ENCODE results near the gene PGGT1B.
A peak's percentile ranks its signal among the peaks of the same experiment; 100 is the strongest.

PGGT1B gene

DNA sequence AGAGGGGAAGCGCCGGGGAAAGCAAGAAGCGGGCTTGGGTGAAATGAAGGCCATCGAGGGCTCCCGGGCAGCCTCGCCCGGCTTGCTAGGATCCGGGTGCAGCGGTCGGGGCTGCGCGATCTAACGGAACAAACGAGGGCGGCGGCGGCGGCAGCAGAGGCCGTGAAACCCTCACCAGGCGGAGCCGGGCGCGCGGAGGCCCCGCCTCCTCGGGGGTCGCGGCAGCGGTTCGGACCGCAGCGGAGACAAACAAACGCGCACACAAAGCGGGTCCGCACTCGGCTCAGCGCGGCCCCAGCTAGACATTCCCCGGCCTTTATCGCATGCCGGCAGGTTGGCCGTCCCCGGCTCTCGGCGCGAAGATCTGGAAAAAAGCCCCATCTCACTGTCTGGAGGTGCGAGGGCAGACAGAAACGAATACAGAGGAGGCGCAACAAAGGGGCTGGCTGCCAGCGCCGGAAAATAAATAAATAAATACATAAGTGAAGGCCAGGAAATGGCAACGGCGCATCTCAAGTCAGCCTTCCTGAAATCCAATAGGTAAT, 82.4 kb downstream of the PGGT1B start:
- TF ChIP-seq, protein P1, sequence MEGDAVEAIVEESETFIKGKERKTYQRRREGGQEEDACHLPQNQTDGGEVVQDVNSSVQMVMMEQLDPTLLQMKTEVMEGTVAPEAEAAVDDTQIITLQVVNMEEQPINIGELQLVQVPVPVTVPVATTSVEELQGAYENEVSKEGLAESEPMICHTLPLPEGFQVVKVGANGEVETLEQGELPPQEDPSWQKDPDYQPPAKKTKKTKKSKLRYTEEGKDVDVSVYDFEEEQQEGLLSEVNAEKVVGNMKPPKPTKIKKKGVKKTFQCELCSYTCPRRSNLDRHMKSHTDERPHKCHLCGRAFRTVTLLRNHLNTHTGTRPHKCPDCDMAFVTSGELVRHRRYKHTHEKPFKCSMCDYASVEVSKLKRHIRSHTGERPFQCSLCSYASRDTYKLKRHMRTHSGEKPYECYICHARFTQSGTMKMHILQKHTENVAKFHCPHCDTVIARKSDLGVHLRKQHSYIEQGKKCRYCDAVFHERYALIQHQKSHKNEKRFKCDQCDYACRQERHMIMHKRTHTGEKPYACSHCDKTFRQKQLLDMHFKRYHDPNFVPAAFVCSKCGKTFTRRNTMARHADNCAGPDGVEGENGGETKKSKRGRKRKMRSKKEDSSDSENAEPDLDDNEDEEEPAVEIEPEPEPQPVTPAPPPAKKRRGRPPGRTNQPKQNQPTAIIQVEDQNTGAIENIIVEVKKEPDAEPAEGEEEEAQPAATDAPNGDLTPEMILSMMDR (IDR thresholded peaks at IDR 0.05; ENCODE audit: low read depth, low read length): no peak
- H3K9me3 ChIP-seq (ENCODE audit: severe bottlenecking): peaks cover 4% of the 10 kb centered on the region
- H3K36me3 ChIP-seq: no peaks in the 10 kb centered on the region
- DNase-seq: no peak
- H3K27me3 ChIP-seq (ENCODE audit: insufficient read depth, low read depth, severe bottlenecking): no peaks in the 10 kb centered on the region
- H3K27ac ChIP-seq: no peak overlapping the region
- H3K4me3 ChIP-seq (ENCODE audit: low read depth, low read length): peak overlapping the region; percentile 36

DNA sequence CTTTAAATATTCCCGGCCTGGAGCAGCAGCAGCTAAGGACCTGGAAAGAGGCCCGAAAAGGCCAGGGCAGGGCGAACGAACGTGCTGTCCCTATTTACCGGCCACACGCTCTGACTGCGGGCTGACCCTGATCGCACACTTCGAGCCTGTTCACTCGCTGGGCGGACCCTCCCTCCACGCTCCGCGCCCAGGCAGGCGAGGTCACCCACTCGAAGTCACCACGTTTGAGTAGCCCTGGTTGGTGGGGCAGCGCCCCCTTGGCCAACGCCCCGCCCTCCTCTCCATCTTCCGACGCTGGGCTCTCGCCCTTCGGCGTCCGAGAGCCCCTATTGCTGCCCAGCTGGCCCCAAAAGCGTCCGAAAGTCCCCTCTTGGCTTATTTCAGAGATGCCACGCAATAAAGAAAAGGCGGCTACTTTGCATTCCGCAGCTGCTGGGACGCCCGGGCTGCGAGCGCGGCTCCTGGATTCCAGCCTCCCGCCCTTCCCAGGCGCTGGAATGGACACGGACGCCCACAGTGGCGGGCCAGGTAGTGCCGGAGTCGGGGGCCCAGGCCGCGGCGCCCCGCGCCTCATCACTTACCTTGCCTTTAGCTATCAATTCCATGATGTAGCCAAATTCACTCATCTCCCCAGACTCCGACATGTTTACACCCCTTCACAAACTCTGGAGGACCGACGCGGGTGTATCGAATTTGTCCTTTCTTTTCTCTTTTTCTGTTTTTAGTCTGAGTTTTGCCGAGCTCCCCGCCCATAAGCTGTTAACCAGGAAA, 83.1 kb downstream of the PGGT1B start:
- Histone ChIP-seq H3K27me3 (ENCODE audit: insufficient read depth, low read depth, severe bottlenecking) (no peaks in the 10 kb centered on the region), H3K36me3 (no peaks in the 10 kb centered on the region), H3K9me3 (ENCODE audit: severe bottlenecking) (peaks cover 4% of the 10 kb centered on the region), H3K4me3 (ENCODE audit: low read depth, low read length) (peak overlapping the region; percentile 36), H3K27ac (no peak overlapping the region)
- TF ChIP-seq, protein P1 (IDR thresholded peaks at IDR 0.05; ENCODE audit: low read depth, low read length): no peak
- DNase-seq: no peak

- Histone ChIP-seq H3K27ac (no peak overlapping the region), H3K27me3 (ENCODE audit: insufficient read depth, low read depth, severe bottlenecking) (no peaks in the 10 kb centered on the region), H3K9me3 (ENCODE audit: severe bottlenecking) (peaks cover 4% of the 10 kb centered on the region), H3K36me3 (no peaks in the 10 kb centered on the region), H3K4me3 (ENCODE audit: low read depth, low read length) (no peak overlapping the region)
- TF ChIP-seq, protein P1 (IDR thresholded peaks at IDR 0.05; ENCODE audit: low read depth, low read length): no peak
- DNase-seq: no peak
These were observed 83.7 kb downstream of the PGGT1B start for GRCh38 chr5:115179030-115179393.

DNA sequence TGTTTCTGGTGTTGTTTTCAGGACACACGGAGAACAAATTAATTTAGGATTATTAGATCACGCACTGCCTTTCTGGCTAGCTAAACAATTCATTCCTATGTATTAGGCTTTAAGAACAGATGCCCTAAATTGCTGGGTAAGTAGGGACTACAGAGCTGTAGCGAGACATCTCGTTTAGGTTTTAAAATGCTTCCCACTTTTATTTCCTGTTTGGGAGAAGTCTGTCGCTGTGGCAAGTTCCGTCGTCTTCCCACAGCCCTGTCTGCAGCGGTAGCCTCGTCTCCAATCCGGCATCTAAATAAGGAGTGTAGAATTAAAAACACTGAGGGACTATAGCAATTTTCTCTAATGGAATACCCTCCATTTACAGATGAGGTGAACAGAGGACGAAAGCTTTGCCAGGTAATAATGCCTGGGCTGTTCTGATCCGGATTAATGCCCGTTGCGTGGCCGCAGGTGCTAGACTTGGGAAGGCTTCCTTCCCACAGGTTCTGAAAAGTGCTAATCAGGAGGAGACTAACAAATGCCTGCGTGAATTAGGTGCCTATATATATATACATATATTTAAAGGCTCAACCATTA, 91.7 kb downstream of the PGGT1B start:
- Histone ChIP-seq H3K27me3 (ENCODE audit: insufficient read depth, low read depth, severe bottlenecking) (no peaks in the 10 kb centered on the region), H3K4me3 (ENCODE audit: low read depth, low read length) (peak overlapping the region; percentile 86), H3K27ac (peak overlapping the region; percentile 94), H3K36me3 (peaks cover 21% of the 10 kb centered on the region), H3K9me3 (ENCODE audit: severe bottlenecking) (peaks cover 4% of the 10 kb centered on the region)
- peak; percentile 86 for DNase-seq
- TF ChIP-seq, protein P1 (IDR thresholded peaks at IDR 0.05; ENCODE audit: low read depth, low read length): no peak

- Histone ChIP-seq H3K27me3 (ENCODE audit: insufficient read depth, low read depth, severe bottlenecking) (no peaks in the 10 kb centered on the region), H3K27ac (peak overlapping the region; percentile 94), H3K36me3 (peaks cover 28% of the 10 kb centered on the region), H3K9me3 (ENCODE audit: severe bottlenecking) (peaks cover 4% of the 10 kb centered on the region), H3K4me3 (ENCODE audit: low read depth, low read length) (peak overlapping the region; percentile 86)
- peak; percentile 40 for DNase-seq
- TF ChIP-seq, protein P1 (IDR thresholded peaks at IDR 0.05; ENCODE audit: low read depth, low read length): no peak
These were observed 92.3 kb downstream of the PGGT1B start for GRCh38 chr5:115170134-115170928.

All from WERI-Rb-1 (cell line).